IPS-18c (cell line): ENCODE results near the gene CARNS1.
"Not testable (repeated sequence)": the region's sequence is repeated elsewhere in the genome, so short reads cannot be mapped to it uniquely, and the experiment has no call there.

Experiments
- H3K4me3 ChIP-seq: 2 replicates; pipeline ENCODE4 v1.7.0; 2013; ENCODE audit warnings: low read depth, mild to moderate bottlenecking, low read length, moderate library complexity; ENCODE audit not compliant: insufficient read depth
- H3K9me3 ChIP-seq: one replicate; pipeline ENCODE4 v1.6.1; 2013; ENCODE audit warnings: mild to moderate bottlenecking, low read length, moderate library complexity; ENCODE audit not compliant: control insufficient read depth, insufficient read depth

CARNS1 gene

DNA sequence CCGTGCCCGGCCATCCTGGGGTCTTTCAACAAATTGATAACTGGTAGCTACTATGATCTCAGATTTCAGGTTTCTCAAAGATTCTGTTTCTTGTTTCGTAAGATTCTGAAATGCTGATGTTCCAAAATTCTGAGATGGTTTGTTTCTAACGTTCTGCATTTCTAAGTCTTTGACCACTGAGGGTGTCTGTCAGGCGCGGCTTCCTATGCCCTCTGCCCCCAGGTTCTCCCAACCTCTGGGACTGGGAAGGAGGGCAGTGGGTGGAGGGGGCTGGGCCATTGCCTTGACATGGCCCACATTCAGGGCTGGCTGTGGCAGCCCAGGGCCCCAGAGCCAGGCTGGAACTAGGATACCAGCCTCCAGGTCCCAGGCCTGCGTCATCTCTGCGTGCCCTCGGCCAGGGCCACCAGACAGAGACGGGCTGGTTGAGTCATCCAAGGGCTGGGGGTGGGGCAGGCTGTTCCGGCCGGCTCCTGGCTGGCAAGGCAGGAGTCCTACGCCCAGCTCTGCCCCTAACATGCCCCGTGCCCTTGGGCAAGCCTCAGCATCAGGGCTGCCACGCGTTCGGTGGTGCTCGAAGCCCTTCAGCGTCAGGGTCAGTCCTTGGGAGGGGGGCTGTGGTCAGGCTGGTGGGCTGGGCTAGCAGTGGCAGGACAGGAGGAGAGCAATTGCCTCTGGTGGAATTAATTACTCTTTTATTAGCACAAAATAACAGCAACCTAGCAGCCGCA, 48.4 kb downstream of the CARNS1 start:
- Histone ChIP-seq H3K9me3 (no peaks in the 10 kb centered on the region), H3K4me3 (peak overlapping the region; percentile 38; the same call in 1 of the 2 replicates)

DNA sequence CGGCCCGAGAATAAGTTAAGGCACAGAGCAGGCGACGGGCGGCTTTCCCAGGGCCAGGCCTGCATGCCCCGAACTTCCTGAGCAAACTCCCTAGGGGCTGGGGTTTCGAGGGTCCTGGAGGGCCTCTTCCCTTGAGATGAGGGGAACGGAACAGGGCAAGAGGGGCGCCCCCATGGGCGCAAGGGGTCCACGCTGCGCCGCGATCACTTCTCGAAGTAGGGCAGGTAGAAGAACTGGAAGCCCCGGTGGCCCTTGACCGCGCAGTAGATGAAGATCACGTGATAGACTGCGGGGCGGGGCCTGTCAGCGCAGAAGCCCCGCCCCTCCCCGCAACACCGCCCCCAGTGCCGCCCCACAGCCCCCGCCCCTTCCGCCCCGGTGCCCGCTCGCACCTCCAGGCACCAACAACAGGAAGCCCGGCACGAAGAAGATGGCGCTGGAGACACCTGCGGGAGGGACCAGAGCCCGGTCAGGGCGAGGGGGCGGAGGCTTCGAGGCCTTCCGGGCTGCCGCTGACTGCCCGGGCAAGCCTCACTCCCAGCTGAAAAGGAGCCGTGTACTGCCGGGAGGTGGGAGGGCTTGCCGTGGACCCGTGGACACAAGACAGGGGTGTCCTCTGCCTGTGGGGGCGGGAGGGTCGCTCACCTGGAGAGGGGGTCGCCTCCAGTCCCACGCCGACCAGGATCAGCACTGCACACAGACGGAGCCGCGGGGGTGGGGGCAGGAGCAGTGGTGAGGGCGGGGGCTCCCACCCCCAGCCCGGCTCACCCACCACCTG, 49.1 kb downstream of the CARNS1 start:
- H3K4me3 ChIP-seq, result peak overlapping the region; percentile 76

DNA sequence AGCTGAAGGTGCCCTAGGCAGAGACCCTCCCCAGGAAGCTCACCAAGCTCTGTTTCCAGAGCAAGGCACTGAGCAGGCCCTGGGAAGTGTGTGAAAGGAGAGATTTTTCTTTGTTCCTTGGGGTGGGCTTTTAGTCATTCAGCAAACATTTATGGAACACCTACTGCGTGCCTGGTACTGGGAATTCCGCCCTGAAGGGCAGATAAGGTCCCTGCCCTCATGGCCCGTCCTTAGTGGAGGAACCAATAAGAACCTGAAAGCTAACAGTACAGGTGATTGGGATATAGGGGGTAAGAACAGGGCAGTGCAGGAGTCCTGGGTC, 49.7 kb downstream of the CARNS1 start:
- Histone ChIP-seq H3K4me3 (peak overlapping the region; percentile 76), H3K9me3 (no peaks in the 10 kb centered on the region)

More for the DNA sequence above, 49.1 kb downstream of the CARNS1 start:
- H3K9me3 ChIP-seq, result no peaks in the 10 kb centered on the region

DNA sequence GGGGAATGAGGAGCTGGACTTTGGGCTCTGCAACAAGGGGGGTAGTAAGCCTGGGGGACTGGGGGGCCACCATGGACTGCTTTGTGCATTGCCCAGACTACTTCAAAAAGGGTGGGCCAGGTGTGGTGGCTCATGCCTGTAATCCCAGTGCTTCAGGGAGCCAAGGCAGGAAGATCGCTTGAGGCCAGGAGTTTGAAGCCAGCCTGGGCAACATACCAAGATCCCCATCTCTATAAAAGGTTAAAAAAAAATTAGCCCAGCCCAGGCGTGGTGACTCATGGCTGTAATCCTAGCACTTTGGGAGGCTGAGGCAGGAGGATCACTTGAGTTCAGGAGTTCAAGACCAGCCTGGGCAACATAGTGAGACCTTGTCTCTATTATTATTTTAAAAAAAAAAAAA, 50.1 kb downstream of the CARNS1 start:
- not testable (repeated sequence) for H3K9me3 ChIP-seq
- peak overlapping the region; percentile 76; the same call in 1 of the 2 replicates for H3K4me3 ChIP-seq

DNA sequence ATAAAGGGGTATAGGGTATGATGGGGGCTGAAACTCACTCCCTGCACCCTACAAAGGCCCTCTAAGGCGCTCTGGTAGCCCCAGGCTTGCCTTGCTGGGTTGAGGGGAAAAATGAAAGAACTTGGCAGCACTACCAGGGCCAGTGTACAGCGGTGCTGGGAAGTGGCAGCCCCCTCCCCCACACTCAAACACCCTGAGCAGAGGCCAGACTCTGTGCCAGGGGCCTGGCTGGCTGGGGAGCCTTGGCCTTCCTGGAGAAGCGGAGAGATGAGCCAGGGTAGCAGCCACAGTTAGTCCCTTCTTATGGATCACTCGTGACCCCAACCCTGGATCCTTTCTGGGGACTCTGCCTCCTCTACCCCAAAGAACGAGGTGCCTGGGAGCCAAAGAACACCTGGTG, 50.9 kb downstream of the CARNS1 start:
- no peak overlapping the region for H3K4me3 ChIP-seq
- no peaks in the 10 kb centered on the region for H3K9me3 ChIP-seq

DNA sequence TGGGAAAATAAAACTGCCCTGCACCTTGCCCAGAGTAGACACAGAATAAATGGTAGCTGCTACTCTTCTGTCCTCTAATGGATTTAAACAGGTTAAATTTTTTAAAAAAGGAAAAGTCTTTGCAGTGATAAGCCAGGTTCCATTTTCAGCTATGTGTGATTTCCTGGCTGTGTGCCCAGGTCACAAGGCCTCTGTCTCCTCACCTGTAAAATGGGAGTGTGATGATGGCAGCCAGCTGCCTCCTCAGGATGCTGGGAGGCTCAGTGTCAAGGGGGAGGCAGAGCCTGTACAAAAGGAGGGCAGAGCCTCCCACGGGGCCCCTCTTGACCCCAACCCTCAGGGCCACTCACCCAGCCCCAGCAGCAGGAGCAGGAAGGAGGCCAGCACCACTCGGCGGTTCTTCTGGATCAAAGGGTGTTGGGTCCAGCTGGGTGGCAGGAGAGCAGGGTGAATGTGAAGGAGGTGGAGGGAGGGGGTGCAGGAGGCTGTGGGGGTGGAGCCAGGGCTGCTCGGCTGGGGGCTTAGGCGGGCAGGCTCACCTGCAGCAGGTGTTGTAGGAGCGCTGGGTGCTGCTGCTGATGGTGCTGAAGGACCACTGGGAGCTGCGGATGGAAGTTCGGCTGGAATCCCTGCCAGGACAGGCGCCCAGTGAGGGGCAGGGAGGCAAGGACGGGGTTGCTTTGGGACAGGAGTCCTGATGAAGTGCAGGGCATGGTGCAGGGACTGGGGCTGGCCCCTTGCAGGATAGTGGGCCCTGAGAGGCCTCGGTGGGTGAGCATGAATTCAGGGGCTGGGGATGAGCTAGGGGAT, 51.7 kb downstream of the CARNS1 start:
- Histone ChIP-seq H3K4me3 (no peak overlapping the region), H3K9me3 (no peaks in the 10 kb centered on the region)

DNA sequence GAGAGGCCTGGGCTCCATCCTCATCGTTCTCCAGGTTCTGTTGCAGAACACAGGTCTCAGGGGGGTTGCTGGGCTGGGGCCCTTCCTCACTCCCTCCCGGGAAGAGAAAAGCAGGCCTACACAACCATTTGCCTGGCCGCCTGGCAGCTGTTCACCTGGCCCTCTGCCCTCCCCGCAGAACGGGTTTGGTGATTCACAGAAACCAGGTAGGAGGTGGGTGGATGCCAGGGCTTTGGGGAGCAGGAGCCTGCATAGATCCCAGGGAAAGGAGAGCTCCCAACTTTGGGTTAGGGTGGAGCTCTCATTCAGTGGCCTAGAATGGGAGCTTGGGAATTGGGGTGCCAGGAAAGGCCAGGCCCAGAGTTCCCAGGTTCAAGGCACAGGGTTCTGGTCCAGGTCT, 52.6 kb downstream of the CARNS1 start:
- peak overlapping the region; percentile 81 for H3K4me3 ChIP-seq
- H3K9me3 ChIP-seq, result no peaks in the 10 kb centered on the region

DNA sequence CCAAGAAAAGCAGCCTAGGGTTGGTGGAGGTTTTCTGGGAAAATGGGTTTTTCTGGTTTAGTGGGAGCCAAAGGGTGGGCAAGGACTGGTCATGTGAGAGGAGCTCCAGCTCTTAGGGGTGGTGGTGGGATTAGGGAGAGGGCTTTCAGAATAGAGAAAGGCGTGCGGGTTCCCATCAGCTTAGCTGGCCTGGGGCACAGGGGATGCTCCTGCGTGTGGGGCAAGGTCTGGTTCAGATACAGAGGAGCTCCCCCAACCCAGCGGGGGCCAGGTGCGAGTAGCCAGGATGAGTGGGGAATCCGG, 52.9 kb downstream of the CARNS1 start:
- H3K4me3 ChIP-seq, result peak overlapping the region; percentile 81
- H3K9me3 ChIP-seq, result no peaks in the 10 kb centered on the region

DNA sequence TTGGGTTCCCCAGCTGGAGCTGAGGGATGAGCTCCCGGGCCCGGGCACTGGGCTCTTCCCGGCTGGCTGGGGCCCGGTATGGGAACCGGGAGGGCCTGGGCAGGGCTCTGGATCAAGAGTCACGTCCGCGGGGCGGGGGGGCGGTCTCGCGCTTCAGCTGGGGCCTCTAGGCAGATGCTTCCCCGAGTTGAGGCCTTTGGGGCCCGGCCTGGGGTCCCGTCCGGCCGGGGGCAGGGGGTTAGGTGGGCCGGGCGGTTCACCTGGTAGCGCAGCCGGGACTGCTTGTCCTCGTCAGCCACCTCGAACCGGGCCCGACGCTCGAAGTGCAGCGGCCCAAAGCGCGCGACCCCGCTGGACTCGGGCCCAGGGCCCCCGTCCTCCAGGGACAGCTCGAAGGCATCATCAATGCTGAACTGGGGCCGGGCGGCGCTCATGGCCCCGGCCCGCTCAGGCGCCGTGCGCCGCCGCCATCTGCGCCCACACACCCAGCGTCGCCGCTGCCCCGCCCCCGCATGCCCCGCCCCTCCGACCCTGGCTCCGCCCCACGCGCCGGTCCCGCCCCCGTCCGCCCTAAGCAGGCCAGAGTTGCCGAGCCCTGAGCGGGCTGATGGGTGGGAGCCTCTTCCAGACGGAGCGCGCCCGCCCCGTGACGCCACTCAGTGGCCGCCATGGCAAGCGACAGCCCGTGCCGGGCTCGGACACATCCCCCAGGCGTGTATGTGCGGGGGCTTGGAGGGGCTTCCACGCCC, 53.5 kb downstream of the CARNS1 start, which contains the start of gene TMEM134:
TSS of gene TMEM134 (minus strand) at position 493 of the 749 bp plus-strand sequence. CDS start at position 434, 59 bp downstream.
- Histone ChIP-seq H3K4me3 (peak within 1 kb of the TSS; percentile 81), H3K9me3 (no peaks in the 10 kb centered on the region)

DNA sequence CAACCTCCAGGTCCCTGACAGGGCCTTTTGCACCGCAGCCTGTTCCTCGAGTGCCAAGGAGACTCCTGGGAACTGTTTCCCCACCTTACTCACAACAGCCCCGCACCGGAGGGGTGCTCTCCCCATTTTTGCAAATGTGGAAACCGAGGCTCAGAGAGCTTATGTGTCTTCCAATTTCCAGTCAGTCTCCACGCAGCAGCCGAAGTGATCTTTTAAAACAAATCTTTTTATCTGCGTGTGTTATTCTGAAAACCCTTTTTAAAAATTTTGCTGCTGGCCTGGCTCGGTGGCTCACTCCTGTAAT, 54.0 kb downstream of the CARNS1 start:
- Histone ChIP-seq H3K4me3 (peak overlapping the region; percentile 36; the same call in 1 of the 2 replicates), H3K9me3 (no peaks in the 10 kb centered on the region)

DNA sequence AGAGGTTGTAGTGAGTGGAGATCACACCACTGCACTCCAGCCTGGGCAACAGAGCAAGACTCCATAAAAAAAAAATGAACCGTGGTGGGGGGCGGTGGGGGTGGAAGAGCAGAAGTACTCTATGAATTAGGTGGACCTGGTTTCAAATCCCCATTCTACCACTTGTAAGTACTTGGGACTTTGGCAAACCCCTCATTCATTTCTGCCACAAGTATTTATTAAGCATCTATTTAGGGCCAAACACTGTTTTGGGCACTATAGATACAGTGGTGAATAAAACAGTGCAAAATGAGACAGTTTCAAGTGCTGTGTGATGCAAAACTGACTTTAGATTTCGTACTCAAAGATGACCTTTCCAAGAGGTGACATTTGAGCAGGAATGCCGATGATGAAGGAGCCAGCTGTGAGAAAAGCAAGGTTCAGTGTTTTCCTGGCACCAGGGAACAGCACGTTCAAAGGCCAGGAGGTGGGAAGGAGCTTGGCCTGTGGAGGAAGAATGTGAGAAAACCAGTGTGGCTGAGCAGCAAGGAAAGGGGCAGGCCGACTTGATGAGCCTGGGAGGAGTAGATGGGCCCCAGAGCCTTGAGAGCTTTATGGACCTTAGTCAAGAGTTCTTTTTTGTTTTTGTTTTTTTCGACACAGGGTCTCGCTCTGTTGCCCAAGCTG, 55.0 kb downstream of the CARNS1 start:
- no peaks in the 10 kb centered on the region for H3K9me3 ChIP-seq
- no peak overlapping the region for H3K4me3 ChIP-seq

DNA sequence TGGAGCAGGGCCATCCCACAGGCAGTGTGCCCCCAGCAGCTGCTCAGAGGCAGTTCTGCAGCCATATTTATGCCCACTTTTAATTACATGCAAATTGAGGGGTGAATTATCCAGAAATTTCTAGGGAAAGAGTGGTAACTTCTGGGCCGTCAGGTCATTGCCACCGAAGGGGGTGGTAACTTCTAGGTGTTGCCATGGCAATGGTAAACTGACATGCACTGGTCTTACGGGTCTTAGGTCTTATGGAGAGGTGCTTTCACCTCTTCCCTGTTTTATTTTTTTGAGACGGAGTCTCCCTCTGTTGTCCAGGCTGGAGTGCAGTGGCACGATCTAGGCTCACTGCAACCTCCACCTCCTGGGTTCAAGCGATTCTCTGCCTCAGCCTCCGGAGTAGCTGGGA, 57.4 kb downstream of the CARNS1 start:
- no peak overlapping the region for H3K4me3 ChIP-seq

More for the DNA sequence above, 57.4 kb downstream of the CARNS1 start:
- no peaks in the 10 kb centered on the region for H3K9me3 ChIP-seq
